Trophoblast cell (in vitro differentiated cells and primary cell): ENCODE measurements around the gene RAB11A.
"Not testable (repeated sequence)": the region's sequence is repeated elsewhere in the genome, so short reads cannot be mapped to it uniquely, and the experiment has no call there.

Source experiments
- DNase-seq, 2 donors: peaks; one replicate each; pipeline ENCODE4 v3.0.0-alpha.2; 2016
- H2AFZ ChIP-seq: 2 replicates; pipeline ENCODE4 v1.6.1; 2013; ENCODE audit warnings: low read length, moderate library complexity, mild to moderate bottlenecking; ENCODE audit not compliant: insufficient read depth, poor library complexity
- H2AK5ac ChIP-seq: 2 replicates; pipeline ENCODE4 v1.6.1; 2013; ENCODE audit warnings: mild to moderate bottlenecking, low read length
- H2BK120ac ChIP-seq: 2 replicates; pipeline ENCODE4 v1.6.1; 2013; ENCODE audit warnings: low read length, mild to moderate bottlenecking, moderate library complexity; ENCODE audit not compliant: insufficient read depth, poor library complexity
- H2BK12ac ChIP-seq: 2 replicates; pipeline ENCODE4 v1.6.1; 2013; ENCODE audit warnings: mild to moderate bottlenecking, low read length, moderate library complexity
- H2BK5ac ChIP-seq: 2 replicates; pipeline ENCODE4 v1.6.1; 2013; ENCODE audit warnings: low read length, low read depth, moderate library complexity, mild to moderate bottlenecking; ENCODE audit not compliant: poor library complexity
- H3K14ac ChIP-seq: 2 replicates; pipeline ENCODE4 v1.6.1; 2013; ENCODE audit warnings: mild to moderate bottlenecking, low read length
- H3K18ac ChIP-seq: 2 replicates; pipeline ENCODE4 v1.6.1; 2013; ENCODE audit warnings: mild to moderate bottlenecking, low read length
- H3K23ac ChIP-seq: 2 replicates; pipeline ENCODE4 v1.6.1; 2013; ENCODE audit warnings: low read length
- H3K27ac ChIP-seq: 2 replicates; pipeline ENCODE4 v1.5.1; 2013; ENCODE audit warnings: low read depth, mild to moderate bottlenecking, inconsistent platforms, low read length, moderate library complexity
- H3K27me3 ChIP-seq: 2 replicates; pipeline ENCODE4 v1.6.1; 2013; ENCODE audit warnings: inconsistent platforms, mild to moderate bottlenecking, low read length, moderate library complexity; ENCODE audit not compliant: insufficient read depth
- H3K36me3 ChIP-seq, 2 experiments: 1 replicate in 1 of 2; 2 replicates in 1 of 2; pipeline ENCODE4 v1.6.1; 2013; ENCODE audit warnings: low read length in 2 of 2, mild to moderate bottlenecking in 2 of 2, moderate library complexity in 1 of 2; ENCODE audit not compliant: insufficient read depth in 2 of 2, control insufficient read depth in 1 of 2
- H3K4ac ChIP-seq: 2 replicates; pipeline ENCODE4 v1.6.1; 2013; ENCODE audit warnings: low read depth, mild to moderate bottlenecking, low read length, moderate library complexity
- H3K4me1 ChIP-seq, 2 experiments: 1 replicate in 1 of 2; 2 replicates in 1 of 2; pipeline ENCODE4 v1.6.1; 2013; ENCODE audit warnings: low read length in 2 of 2, mild to moderate bottlenecking in 2 of 2, moderate library complexity in 1 of 2; ENCODE audit not compliant: insufficient read depth in 2 of 2, control insufficient read depth in 1 of 2
- H3K4me2 ChIP-seq: 2 replicates; pipeline ENCODE4 v1.6.1; 2013; ENCODE audit warnings: inconsistent platforms, mild to moderate bottlenecking, low read length, moderate library complexity
- H3K4me3 ChIP-seq: 2 replicates; pipeline ENCODE4 v1.5.1; 2013; ENCODE audit warnings: mild to moderate bottlenecking, low read depth, low read length, inconsistent platforms
- H3K79me1 ChIP-seq: one replicate; pipeline ENCODE4 v1.6.1; 2013; ENCODE audit warnings: low read length
- H3K79me2 ChIP-seq: 2 replicates; pipeline ENCODE4 v1.6.1; 2013; ENCODE audit warnings: low read length, mild to moderate bottlenecking; ENCODE audit not compliant: control insufficient read depth, insufficient read depth, poor library complexity
- H3K9ac ChIP-seq: 2 replicates; pipeline ENCODE4 v1.6.1; 2013; ENCODE audit warnings: mild to moderate bottlenecking, low read length
- H3K9me3 ChIP-seq: 2 replicates; pipeline ENCODE4 v1.6.1; 2013; ENCODE audit warnings: low read depth, mild to moderate bottlenecking, control low read depth, inconsistent platforms, low read length; ENCODE audit not compliant: insufficient read depth
- H4K12ac ChIP-seq: 2 replicates; pipeline ENCODE4 v1.6.1; 2013; ENCODE audit warnings: low read depth, mild to moderate bottlenecking, low read length, moderate library complexity
- H4K8ac ChIP-seq: 2 replicates; pipeline ENCODE4 v1.6.1; 2013; ENCODE audit warnings: low read depth, mild to moderate bottlenecking, low read length, moderate library complexity
- H4K91ac ChIP-seq: one replicate; pipeline ENCODE4 v1.6.1; 2013; ENCODE audit warnings: low read depth, mild to moderate bottlenecking, low read length, moderate library complexity
- WGBS: extraction: QIAGEN DNeasy Blood & Tissue Kit; methylation state at CpG from one replicate; pipeline ENCODE4 v1.1.7; 2013; ENCODE audit warnings: missing lambda C conversion rate; ENCODE audit not compliant: insufficient read length, insufficient coverage; ENCODE audit errors: extremely low coverage; 5-methylcytosine and 5-hydroxymethylcytosine counted together

Gene RAB11A

DNA sequence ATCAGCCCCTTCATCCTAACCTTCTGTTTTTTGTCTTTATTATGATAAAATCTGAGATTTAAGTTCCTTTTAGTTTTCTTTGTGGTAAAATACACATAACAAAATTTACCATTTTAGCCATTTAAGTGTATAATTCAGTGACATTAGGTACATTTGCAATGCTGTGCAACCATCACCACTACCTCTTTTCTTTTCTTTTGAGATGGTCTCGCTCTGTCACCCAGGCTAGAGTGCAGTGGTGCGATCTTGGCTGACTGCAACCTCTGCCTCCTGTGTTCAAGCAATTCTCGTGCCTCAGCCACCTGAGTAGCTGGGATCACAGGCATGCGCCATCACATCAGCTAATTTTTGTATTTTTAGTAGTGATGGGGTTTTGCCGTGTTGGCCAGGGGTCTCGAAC lies 6.2 kb upstream of the RAB11A start:
- H3K79me2 ChIP-seq, result no peaks in the 10 kb centered on the region
- H3K4me1 ChIP-seq, result no peaks in the 10 kb centered on the region
- no peak overlapping the region for H2BK5ac ChIP-seq
- no CpG with 5 or more reads among the region's 6 CpGs for WGBS
- no peaks in the 10 kb centered on the region for H3K27me3 ChIP-seq
- no peak overlapping the region for H3K9ac ChIP-seq
- DNase-seq, result no peak
- no peak overlapping the region for H2BK12ac ChIP-seq
- H3K18ac ChIP-seq, result no peak overlapping the region
- H3K4me2 ChIP-seq, result no peak overlapping the region
- no peak overlapping the region for H4K91ac ChIP-seq
- no peak overlapping the region for H2BK120ac ChIP-seq
- H3K79me1 ChIP-seq, result no peaks in the 10 kb centered on the region
- peak overlapping the region; percentile 35 for H4K8ac ChIP-seq
- H3K14ac ChIP-seq, result no peak overlapping the region
- H3K4me3 ChIP-seq, result no peak overlapping the region
- no peak overlapping the region for H2AK5ac ChIP-seq
- no peaks in the 10 kb centered on the region for H3K36me3 ChIP-seq
- no peak overlapping the region for H3K23ac ChIP-seq
- H3K9me3 ChIP-seq, result no peaks in the 10 kb centered on the region
- H3K4ac ChIP-seq, result no peak overlapping the region
- H2AFZ ChIP-seq, result no peak overlapping the region
- H3K27ac ChIP-seq, result no peak overlapping the region
- no peak overlapping the region for H4K12ac ChIP-seq

DNA sequence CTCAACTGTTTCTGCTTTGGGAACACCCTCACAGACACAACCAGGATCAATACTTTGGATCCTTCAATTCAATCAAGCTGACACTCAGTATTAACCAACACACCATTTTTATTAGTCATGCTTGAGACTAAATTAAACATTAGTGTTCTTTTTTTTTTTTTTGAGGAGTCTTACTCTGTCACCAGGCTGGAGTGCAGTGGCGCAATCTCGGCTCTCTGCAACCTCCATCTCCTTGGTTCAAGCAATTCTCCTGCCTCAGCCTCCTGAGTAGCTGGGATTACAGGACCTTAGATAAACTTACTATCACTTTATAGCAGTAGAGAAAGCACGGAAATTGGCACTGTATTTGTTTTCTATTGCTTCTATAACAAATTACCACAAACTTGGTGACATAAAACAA lies 2.0 kb upstream of the RAB11A start:
- H3K79me2 ChIP-seq, result peaks cover 14% of the 10 kb centered on the region
- no peak overlapping the region for H4K91ac ChIP-seq
- H3K23ac ChIP-seq, result no peak overlapping the region
- H3K9ac ChIP-seq, result no peak overlapping the region
- no peak overlapping the region for H3K18ac ChIP-seq
- no peak overlapping the region for H2BK5ac ChIP-seq
- no peak overlapping the region for H3K4me2 ChIP-seq
- H2AK5ac ChIP-seq, result no peak overlapping the region
- no peak overlapping the region for H2BK12ac ChIP-seq
- no peak overlapping the region for H2BK120ac ChIP-seq
- H3K4me3 ChIP-seq, result no peak overlapping the region
- no peaks in the 10 kb centered on the region for H3K9me3 ChIP-seq
- peaks cover 2 to 3% of the 10 kb centered on the region in 2 experiments for H3K4me1 ChIP-seq
- peaks cover 16% of the 10 kb centered on the region for H3K79me1 ChIP-seq
- no peak overlapping the region for H3K4ac ChIP-seq
- WGBS, result no CpG with 5 or more reads among the region's 3 CpGs
- H3K14ac ChIP-seq, result no peak overlapping the region
- H4K12ac ChIP-seq, result no peak overlapping the region
- no peak for DNase-seq
- no peaks in the 10 kb centered on the region for H3K36me3 ChIP-seq
- H4K8ac ChIP-seq, result no peak overlapping the region
- H2AFZ ChIP-seq, result no peak overlapping the region
- H3K27ac ChIP-seq, result no peak overlapping the region
- H3K27me3 ChIP-seq, result no peaks in the 10 kb centered on the region

DNA sequence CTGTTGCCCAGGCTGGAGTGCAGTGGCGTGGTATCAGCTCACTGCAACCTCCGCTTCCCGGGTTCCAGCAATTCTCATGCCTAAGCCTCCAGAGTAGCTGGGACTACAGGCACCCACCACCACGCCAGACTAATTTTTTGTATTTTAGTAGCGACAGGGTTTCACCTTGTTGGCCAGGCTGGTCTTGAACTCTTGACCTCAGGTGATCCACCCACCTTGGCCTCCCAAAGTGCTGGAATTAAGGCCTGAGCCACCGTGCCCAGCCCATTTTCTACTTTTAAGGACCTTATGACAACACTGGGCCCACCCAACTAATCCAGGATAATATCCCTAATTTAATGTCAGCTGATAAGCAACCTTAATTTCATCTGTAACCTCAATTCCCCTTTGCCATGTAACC lies 1.4 kb upstream of the RAB11A start:
- H4K8ac ChIP-seq, H4K91ac ChIP-seq, H3K4me3 ChIP-seq, H3K9me3 ChIP-seq, H2BK12ac ChIP-seq, H3K36me3 ChIP-seq, H3K4me1 ChIP-seq, H3K4ac ChIP-seq, H3K18ac ChIP-seq, H4K12ac ChIP-seq, H3K27me3 ChIP-seq, H3K27ac ChIP-seq, DNase-seq, H2AFZ ChIP-seq, H3K23ac ChIP-seq, H3K14ac ChIP-seq, H3K4me2 ChIP-seq, H3K9ac ChIP-seq, H2BK5ac ChIP-seq, H2BK120ac ChIP-seq, H2AK5ac ChIP-seq: not testable (repeated sequence)
- peaks cover 16% of the 10 kb centered on the region for H3K79me1 ChIP-seq
- WGBS, result no CpG with 5 or more reads among the region's 6 CpGs
- peaks cover 14% of the 10 kb centered on the region for H3K79me2 ChIP-seq

- no CpG with 5 or more reads among the region's 11 CpGs for WGBS
- no peak overlapping the region for H2BK120ac ChIP-seq
- no peaks in the 10 kb centered on the region for H3K36me3 ChIP-seq
- H3K14ac ChIP-seq, result no peak overlapping the region
- no peaks in the 10 kb centered on the region for H3K9me3 ChIP-seq
- no peak overlapping the region for H4K12ac ChIP-seq
- no peak overlapping the region for H3K4me2 ChIP-seq
- H3K79me1 ChIP-seq, result peaks cover 16% of the 10 kb centered on the region
- H3K4me1 ChIP-seq, result peaks cover 2 to 3% of the 10 kb centered on the region in 2 experiments
- no peak for DNase-seq
- H4K91ac ChIP-seq, result no peak overlapping the region
- no peak overlapping the region for H2BK5ac ChIP-seq
- H4K8ac ChIP-seq, result no peak overlapping the region
- peaks cover 14% of the 10 kb centered on the region for H3K79me2 ChIP-seq
- H3K23ac ChIP-seq, result no peak overlapping the region
- H3K9ac ChIP-seq, result no peak overlapping the region
- H3K4me3 ChIP-seq, result no peak overlapping the region
- H2AK5ac ChIP-seq, result no peak overlapping the region
- no peak overlapping the region for H3K4ac ChIP-seq
- no peaks in the 10 kb centered on the region for H3K27me3 ChIP-seq
- peak overlapping the region; percentile 60 for H3K27ac ChIP-seq
- H3K18ac ChIP-seq, result no peak overlapping the region
- H2AFZ ChIP-seq, result no peak overlapping the region
- H2BK12ac ChIP-seq, result no peak overlapping the region
Observed at GRCh38 chr15:65868546-65869125, 655 bp upstream of the RAB11A start.
